ENCODE measurements around the gene TRIM59. TPM values are rescaled to one million over a fixed set of nuclear protein-coding genes. Genes with fewer than 3 reads are reported as not detected.
A peak's percentile ranks its signal among the peaks of the same experiment; 100 is the strongest.

The TRIM59 gene
- total RNA-seq, 2 donors from 2014 or later: 32.7 to 33.1 TPM

- Histone ChIP-seq H3K4me1 (ENCODE audit: control insufficient read depth, insufficient read depth, low read length) (no peaks in the 10 kb centered on the region), H3K9ac (ENCODE audit: extremely low read depth, low read length, poor library complexity, severe bottlenecking) (peak overlapping the region; percentile 95), H3K27me3 (ENCODE audit: control insufficient read depth, insufficient read depth, low read length, poor library complexity, severe bottlenecking) (no peaks in the 10 kb centered on the region), H3K27ac (ENCODE audit: low read depth, low read length) (no peak overlapping the region), H3K36me3 (ENCODE audit: control insufficient read depth, insufficient read depth, low read length) (peaks cover 32% of the 10 kb centered on the region), H3K4me3 (ENCODE audit: low read length) (peak overlapping the region; percentile 97), H3K9me3 (ENCODE audit: control insufficient read depth, low read length) (no peaks in the 10 kb centered on the region)
- Mint-ChIP-seq H3K36me3 (ENCODE audit: low read depth) (peaks cover 19% of the 10 kb centered on the region), H3K9me3 (no peaks in the 10 kb centered on the region), H3K27ac (peak overlapping the region; percentile 4), H3K4me1 (peaks cover 32% of the 10 kb centered on the region), H3K27me3 (ENCODE audit: insufficient read depth) (peaks cover 2% of the 10 kb centered on the region), H3K4me3 (peak overlapping the region; percentile 94)
- DNase-seq: no peak
- 53 to 63% methylated on average over 4 to 10 of the region's 11 CpGs for WGBS, 2 experiments (ENCODE audit: insufficient coverage in 1 of 2, insufficient read length in 1 of 2)
- no peak for TF ChIP-seq CTCF (conservative IDR thresholded peaks at IDR 0.05)
Measured at GRCh38 chr3:160402221-160403027, 47.2 kb downstream of the TRIM59 start.

DNA sequence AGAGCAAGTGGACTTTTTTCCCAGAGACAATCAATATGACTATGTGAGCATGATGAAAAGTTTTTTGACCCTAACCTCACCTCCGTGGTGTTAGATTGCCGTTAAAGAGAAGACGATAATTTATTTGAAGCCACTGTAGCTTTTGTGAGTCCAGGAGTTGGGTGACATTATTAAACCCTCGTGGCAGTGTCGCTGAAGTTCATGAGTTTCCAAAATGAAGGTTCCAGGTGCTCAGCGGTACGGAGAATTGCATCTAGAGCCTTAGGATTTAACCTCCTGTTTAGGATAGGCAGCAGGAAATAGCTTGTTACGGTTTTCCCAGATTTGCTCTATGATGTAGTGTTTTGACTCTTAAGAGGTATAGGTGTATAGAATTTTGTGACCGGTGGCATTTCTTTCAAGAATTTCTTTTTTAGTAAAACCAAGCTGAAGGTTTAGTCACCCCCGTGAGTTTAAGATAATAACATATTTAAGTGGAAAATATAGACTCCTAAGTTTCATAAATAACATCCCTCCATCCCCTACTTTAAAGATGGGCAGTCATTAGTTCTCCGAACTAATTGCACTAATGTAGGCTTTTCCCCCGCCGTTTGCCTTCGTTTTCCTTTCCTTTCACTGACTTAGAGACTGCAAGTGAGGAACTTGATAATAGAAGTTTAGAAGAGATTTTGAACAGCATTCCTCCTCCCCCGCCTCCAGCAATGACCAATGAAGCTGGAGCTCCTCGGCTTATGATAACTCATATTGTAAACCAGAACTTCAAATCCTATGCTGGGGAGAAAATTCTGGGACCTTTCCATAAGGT lies 48.1 kb downstream of the TRIM59 start:
- no peak overlapping the region for H3K27ac ChIP-seq (ENCODE audit: low read depth, low read length)
- peaks cover 39% of the 10 kb centered on the region for H3K4me1 Mint-ChIP-seq
- no peak for TF ChIP-seq CTCF (conservative IDR thresholded peaks at IDR 0.05)

DNA sequence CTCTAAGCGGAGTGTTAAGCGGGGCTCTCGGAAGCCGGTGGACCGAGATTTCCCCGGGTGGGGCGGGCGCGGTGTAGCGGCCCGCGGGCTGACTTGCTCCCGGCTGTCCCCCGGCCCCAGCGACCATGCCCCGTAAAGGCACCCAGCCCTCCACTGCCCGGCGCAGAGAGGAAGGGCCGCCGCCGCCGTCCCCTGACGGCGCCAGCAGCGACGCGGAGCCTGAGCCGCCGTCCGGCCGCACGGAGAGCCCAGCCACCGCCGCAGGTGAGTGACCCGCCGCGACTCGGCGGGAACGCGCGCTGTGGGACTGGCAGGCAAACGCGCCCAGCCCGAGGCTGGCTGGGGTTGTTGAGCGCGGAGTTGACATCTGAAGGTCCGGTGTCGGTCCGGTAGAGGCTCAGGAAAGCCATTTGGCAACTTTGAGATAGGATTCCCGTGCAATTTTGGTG lies 48.9 kb downstream of the TRIM59 start:
- 0% methylated on average over 8 to 51 of the region's 51 CpGs for WGBS, 2 experiments (ENCODE audit: insufficient coverage in 1 of 2, insufficient read length in 1 of 2)
- H3K4me3 ChIP-seq (ENCODE audit: low read length): peak overlapping the region; percentile 97
- H3K9ac ChIP-seq (ENCODE audit: extremely low read depth, low read length, poor library complexity, severe bottlenecking): peak overlapping the region; percentile 95
- H3K27ac Mint-ChIP-seq: peak overlapping the region; percentile 99
- peaks cover 2% of the 10 kb centered on the region for H3K27me3 Mint-ChIP-seq (ENCODE audit: insufficient read depth)
- H3K36me3 Mint-ChIP-seq (ENCODE audit: low read depth): peaks cover 9% of the 10 kb centered on the region
- H3K4me1 ChIP-seq (ENCODE audit: control insufficient read depth, insufficient read depth, low read length): no peaks in the 10 kb centered on the region
- H3K36me3 ChIP-seq (ENCODE audit: control insufficient read depth, insufficient read depth, low read length): peaks cover 16% of the 10 kb centered on the region
- peak; percentile 59 for DNase-seq
- H3K4me3 Mint-ChIP-seq: peak overlapping the region; percentile 94
- H3K27ac ChIP-seq (ENCODE audit: low read depth, low read length): peak overlapping the region; percentile 94
- no peaks in the 10 kb centered on the region for H3K27me3 ChIP-seq (ENCODE audit: control insufficient read depth, insufficient read depth, low read length, poor library complexity, severe bottlenecking)
- H3K9me3 ChIP-seq (ENCODE audit: control insufficient read depth, low read length): no peaks in the 10 kb centered on the region
- TF ChIP-seq CTCF (conservative IDR thresholded peaks at IDR 0.05): peak; percentile 21
- H3K9me3 Mint-ChIP-seq: no peaks in the 10 kb centered on the region
- H3K4me1 Mint-ChIP-seq: peaks cover 44% of the 10 kb centered on the region

More for the DNA sequence above, 48.1 kb downstream of the TRIM59 start:
- Mint-ChIP-seq H3K27ac (peak overlapping the region; percentile 91), H3K9me3 (no peaks in the 10 kb centered on the region), H3K36me3 (ENCODE audit: low read depth) (peaks cover 13% of the 10 kb centered on the region), H3K27me3 (ENCODE audit: insufficient read depth) (peaks cover 2% of the 10 kb centered on the region), H3K4me3 (peak overlapping the region; percentile 94)
- Histone ChIP-seq H3K27me3 (ENCODE audit: control insufficient read depth, insufficient read depth, low read length, poor library complexity, severe bottlenecking) (no peaks in the 10 kb centered on the region), H3K36me3 (ENCODE audit: control insufficient read depth, insufficient read depth, low read length) (peaks cover 24% of the 10 kb centered on the region), H3K4me1 (ENCODE audit: control insufficient read depth, insufficient read depth, low read length) (no peaks in the 10 kb centered on the region), H3K4me3 (ENCODE audit: low read length) (peak overlapping the region; percentile 97), H3K9ac (ENCODE audit: extremely low read depth, low read length, poor library complexity, severe bottlenecking) (peak overlapping the region; percentile 95), H3K9me3 (ENCODE audit: control insufficient read depth, low read length) (no peaks in the 10 kb centered on the region)
- WGBS, 2 experiments (ENCODE audit: insufficient coverage in 1 of 2, insufficient read length in 1 of 2): 4 to 5% methylated on average over 7 to 14 of the region's 16 CpGs
- no peak for DNase-seq

Measured in endodermal cell (in vitro differentiated cells).